Tibial nerve (tissue), 3 donors: ENCODE measurements around the gene MROH7.

Experiments used
- CTCF ChIP-seq, 5 experiments: fragments of 200-600 bp in 3 of 5; fragments of 450-650 bp in 2 of 5; sonication (generic) in 3 of 5; IDR thresholded peaks; one replicate each; pipeline ENCODE4 v1.5.1; 2016 to 2019; ENCODE audit warnings: antibody characterized with exemption in 5 of 5, mild to moderate bottlenecking in 3 of 5, moderate library complexity in 2 of 5
- POLR2A ChIP-seq, 2 donors: fragments of 450-650 bp; IDR thresholded peaks; one replicate each; pipeline ENCODE4 v1.6.1; 2017; ENCODE audit warnings: antibody characterized with exemption in 2 of 2, mild to moderate bottlenecking in 2 of 2, moderate library complexity in 2 of 2

DNA sequence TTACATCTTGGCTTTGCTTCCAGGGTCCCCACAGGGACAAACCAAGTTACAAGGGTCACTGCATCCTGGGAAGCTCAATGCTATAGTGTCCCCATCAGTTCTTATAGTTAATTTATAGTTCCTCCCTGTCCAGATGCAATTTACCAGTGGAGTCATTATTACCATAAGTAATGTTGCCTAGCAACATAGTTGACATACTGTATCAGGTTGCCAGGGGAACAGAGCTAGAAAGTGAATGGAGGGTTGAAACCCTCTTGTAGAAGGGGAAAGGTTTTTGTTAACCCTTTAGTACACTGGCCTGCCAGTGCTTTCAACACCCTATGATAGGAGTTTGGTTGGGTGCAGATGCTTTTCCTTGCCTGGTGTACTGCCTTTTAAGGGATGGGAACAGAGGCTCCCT lies 39.8 kb downstream of the MROH7 start:
- TF ChIP-seq CTCF (IDR thresholded peaks at IDR 0.05) (no peak), POLR2A (IDR thresholded peaks at IDR 0.05) (no peak)
